SKM-1 (cell line): ENCODE results near the gene SSX1.
"Not testable (repeated sequence)": the region's sequence is repeated elsewhere in the genome, so short reads cannot be mapped to it uniquely, and the experiment has no call there.

Experiments
- DNase-seq: peaks from one replicate; lab custom pipeline; 2025; ENCODE audit not compliant: unreplicated experiment; lab: John Stamatoyannopoulos, UW

SSX1 gene

GRCh38 chrX:48255062-48255796 lies at the start of gene SSX1:
SSX1 (plus strand) TSS chrX:48255392; CDS start chrX:48257242, 1,850 bp downstream.
- not testable (repeated sequence) for DNase-seq

DNA sequence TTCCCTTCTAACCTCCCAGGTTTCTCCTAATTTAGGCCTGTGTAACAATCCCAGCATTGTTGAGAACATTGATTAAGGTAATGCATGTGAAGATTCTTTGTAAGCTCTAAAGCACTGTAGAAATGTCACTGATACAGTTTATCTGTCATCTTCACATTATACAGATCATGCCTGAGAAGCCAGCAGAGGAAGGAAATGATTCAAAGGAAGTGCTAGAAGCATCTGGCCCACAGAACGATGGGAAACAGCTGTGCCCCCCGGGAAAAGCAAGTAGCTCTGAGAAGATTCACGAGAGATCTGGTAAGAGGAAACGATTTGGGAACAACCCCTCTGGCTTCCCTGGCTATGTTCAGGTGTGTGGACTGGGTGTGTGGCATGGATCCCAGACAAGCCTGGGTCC lies 40.9 kb upstream of the SSX1 start:
- not testable (repeated sequence) for DNase-seq

GRCh38 chrX:48224196-48224595 lies 31.0 kb upstream of the SSX1 start:
- not testable (repeated sequence) for DNase-seq

DNA sequence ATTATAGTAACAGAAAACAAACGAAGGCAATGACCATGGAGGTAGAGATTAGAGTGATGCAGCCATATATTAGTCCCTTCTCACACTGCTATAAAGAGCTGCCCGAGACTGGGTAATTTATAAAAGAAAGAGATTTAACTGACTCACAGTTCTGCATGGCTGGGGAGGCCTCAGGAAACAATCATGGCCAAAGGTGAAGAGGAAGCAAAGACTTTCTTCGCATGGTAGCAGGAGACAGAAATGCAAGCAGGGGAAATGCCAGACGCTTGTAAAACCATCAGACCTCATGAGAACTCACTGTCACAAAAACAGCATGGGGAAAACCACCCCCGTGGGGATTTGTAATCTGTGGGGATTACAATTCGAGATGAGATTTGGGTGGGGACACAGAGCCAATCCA lies 2.2 kb upstream of the SSX1 start:
- not testable (repeated sequence) for DNase-seq

DNA sequence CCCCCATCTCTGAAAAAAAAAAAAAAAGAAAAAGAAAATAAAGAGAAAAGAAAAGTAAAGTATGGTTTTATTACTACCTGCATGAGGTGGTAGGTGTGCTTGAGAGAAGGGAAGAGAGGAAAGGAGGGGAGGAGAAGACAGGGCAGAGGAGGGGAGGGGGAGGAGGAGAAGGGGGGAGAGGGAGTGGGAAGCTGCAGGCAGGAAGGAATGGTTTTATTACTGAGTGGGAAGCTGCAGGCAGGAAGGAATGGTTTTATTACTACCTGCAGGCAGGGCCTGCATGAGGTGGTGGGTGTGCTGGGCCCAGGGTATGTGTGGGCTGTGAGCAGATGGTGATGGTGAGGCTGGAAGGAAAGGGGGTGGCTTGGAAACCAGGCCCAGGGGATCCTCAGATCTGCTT lies 19.2 kb downstream of the SSX1 start:
- DNase-seq, result not testable (repeated sequence)

GRCh38 chrX:48278958-48279357 lies 23.8 kb downstream of the SSX1 start:
- DNase-seq, result no peak

- DNase-seq, result not testable (repeated sequence)
Measured at GRCh38 chrX:48280729-48281128, 25.5 kb downstream of the SSX1 start.

DNA sequence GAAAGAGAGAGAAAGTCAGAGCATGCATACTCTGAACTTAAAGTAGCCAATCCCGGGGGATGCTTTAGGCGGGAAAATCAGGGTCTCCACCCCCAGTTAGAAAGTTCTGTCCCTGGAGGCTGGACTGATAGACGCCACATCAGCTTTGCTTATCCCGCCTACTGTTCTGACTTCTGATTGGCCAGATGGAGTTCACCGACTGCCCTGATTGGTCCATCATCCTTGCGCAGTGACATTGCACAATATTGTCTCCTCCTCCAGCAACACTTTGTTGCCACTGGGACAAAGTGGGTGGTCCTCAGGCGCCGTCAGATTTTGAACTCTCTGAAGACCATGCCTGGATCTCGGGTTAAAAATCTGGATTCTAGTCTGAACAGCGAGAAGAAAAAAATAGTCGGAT lies 51.0 kb downstream of the SSX1 start:
- DNase-seq, result no peak

GRCh38 chrX:48313996-48314395 lies 58.8 kb downstream of the SSX1 start:
- not testable (repeated sequence) for DNase-seq
